ENCODE results near the gene PDILT. TPM values are rescaled to one million over a fixed set of nuclear protein-coding genes. Genes with fewer than 3 reads are reported as not detected.
"Not testable (repeated sequence)": the region's sequence is repeated elsewhere in the genome, so short reads cannot be mapped to it uniquely, and the experiment has no call there.

PDILT gene
- total RNA-seq, 4 donors from 2014 or later, result not detected

GRCh38 chr16:20430948-20431347 lies 26.4 kb upstream of the PDILT start:
- Histone ChIP-seq H3K9me3 (no peaks in the 10 kb centered on the region), H3K4me3 (no peak overlapping the region), H3K4me1 (no peaks in the 10 kb centered on the region), H3K27me3 (no peaks in the 10 kb centered on the region), H3K36me3 (no peaks in the 10 kb centered on the region), H3K27ac (no peak overlapping the region)
- intact Hi-C loops (cut with DNase I; ENCODE audit: low total_unique reads), result no loop called here
- TF ChIP-seq, protein P1, sequence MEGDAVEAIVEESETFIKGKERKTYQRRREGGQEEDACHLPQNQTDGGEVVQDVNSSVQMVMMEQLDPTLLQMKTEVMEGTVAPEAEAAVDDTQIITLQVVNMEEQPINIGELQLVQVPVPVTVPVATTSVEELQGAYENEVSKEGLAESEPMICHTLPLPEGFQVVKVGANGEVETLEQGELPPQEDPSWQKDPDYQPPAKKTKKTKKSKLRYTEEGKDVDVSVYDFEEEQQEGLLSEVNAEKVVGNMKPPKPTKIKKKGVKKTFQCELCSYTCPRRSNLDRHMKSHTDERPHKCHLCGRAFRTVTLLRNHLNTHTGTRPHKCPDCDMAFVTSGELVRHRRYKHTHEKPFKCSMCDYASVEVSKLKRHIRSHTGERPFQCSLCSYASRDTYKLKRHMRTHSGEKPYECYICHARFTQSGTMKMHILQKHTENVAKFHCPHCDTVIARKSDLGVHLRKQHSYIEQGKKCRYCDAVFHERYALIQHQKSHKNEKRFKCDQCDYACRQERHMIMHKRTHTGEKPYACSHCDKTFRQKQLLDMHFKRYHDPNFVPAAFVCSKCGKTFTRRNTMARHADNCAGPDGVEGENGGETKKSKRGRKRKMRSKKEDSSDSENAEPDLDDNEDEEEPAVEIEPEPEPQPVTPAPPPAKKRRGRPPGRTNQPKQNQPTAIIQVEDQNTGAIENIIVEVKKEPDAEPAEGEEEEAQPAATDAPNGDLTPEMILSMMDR (IDR thresholded peaks at IDR 0.05), result no peak
- TF ChIP-seq POLR2A (IDR thresholded peaks at IDR 0.05), result no peak
- DNase-seq, result no peak

DNA sequence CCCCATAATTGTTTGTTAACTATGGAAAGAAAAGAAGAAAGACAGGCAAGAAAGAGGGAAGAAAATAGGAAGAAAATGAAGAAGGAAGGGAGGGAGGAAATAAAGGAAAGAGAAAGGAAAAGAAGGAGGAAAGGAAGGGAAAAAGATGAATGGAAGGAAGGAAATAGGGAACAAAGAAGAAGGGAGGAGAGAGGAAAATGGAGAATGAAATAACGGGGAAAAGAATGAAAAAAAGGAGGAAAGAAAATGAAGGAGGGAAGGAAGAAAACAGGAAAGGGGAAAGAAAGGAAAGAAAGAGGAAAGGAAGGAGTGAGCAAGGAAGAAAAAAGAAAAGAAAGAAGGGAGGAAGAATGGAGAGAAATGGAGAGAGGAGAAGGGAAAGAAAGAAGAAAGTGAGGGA lies 25.9 kb upstream of the PDILT start:
- H3K9me3 ChIP-seq; H3K4me1 ChIP-seq; H3K27me3 ChIP-seq; intact Hi-C loops (cut with DNase I; ENCODE audit: low total_unique reads); DNase-seq; H3K4me3 ChIP-seq; H3K36me3 ChIP-seq; H3K27ac ChIP-seq: not testable (repeated sequence)

GRCh38 chr16:20429499-20429898 lies 25.0 kb upstream of the PDILT start:
- intact Hi-C loops (cut with DNase I; ENCODE audit: low total_unique reads); H3K4me1 ChIP-seq; H3K27ac ChIP-seq; H3K4me3 ChIP-seq; H3K36me3 ChIP-seq; H3K9me3 ChIP-seq; DNase-seq; H3K27me3 ChIP-seq: not testable (repeated sequence)

- H3K36me3 ChIP-seq; intact Hi-C loops (cut with DNase I; ENCODE audit: low total_unique reads); H3K4me3 ChIP-seq; DNase-seq; H3K4me1 ChIP-seq; H3K27me3 ChIP-seq; H3K9me3 ChIP-seq; H3K27ac ChIP-seq: not testable (repeated sequence)
These were observed 22.9 kb upstream of the PDILT start for GRCh38 chr16:20427401-20427797.

DNA sequence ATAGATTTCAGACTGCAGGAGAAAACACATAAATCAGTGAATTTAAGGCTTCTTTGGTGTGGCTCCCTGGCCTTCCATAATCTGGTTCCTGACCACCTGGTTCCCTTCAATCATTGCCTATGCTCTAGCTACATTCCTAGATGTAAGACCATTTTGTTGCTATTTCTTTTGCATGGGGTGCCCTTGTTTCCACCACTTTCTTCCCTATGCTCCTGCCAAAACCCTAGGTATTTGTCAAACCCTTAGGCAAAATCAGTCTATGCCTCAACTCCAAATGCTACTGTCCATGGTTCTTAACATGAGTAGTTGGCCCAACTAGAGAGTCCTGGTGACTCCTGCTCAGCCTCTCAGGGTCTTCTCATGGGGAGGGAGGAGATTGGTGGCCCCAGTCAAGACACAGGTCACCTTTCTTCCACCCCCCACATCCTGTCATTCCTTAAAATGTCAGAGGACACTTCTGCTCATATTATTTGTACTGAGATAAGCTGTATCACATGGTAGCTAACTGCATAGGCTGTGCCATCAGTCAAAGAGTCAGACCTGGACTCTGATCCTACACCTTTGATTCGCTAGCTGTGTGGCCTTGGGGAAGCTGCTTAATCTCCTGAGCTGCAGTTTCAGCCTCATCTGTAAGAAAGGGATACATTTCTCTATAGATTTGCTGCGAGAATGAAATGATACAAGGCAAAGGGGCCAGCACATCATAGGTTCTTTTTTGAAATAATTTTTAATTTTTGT lies 19.8 kb upstream of the PDILT start:
- intact Hi-C loops (cut with DNase I; ENCODE audit: low total_unique reads), result no loop called here
- Histone ChIP-seq H3K4me3 (no peak overlapping the region), H3K9me3 (no peaks in the 10 kb centered on the region), H3K4me1 (no peaks in the 10 kb centered on the region), H3K27ac (no peak overlapping the region), H3K36me3 (no peaks in the 10 kb centered on the region), H3K27me3 (no peaks in the 10 kb centered on the region)
- TF ChIP-seq, protein P1 (IDR thresholded peaks at IDR 0.05), result no peak
- no peak for TF ChIP-seq POLR2A (IDR thresholded peaks at IDR 0.05)
- DNase-seq, result no peak

DNA sequence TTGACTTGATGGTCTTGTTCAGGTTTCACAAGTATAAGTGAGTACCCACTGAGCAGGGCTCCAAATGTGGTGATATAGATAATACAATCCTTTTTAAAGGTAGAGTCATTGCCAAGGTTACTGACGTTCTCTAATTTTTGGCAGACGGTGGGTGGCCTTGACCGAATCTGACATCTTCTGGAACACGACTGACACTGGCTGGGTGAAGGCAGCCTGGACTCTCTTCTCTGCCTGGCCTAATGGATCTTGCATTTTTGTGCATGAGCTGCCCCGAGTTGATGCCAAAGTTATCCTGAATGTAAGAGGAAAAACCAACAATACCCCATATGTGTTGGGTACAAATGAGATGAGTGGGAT lies 19.2 kb upstream of the PDILT start:
- H3K9me3 ChIP-seq; intact Hi-C loops (cut with DNase I; ENCODE audit: low total_unique reads); DNase-seq: not testable (repeated sequence)

GRCh38 chr16:20421748-20422147 lies 17.2 kb upstream of the PDILT start:
- H3K27ac ChIP-seq; H3K36me3 ChIP-seq; H3K4me3 ChIP-seq; H3K27me3 ChIP-seq; intact Hi-C loops (cut with DNase I; ENCODE audit: low total_unique reads); H3K4me1 ChIP-seq; H3K9me3 ChIP-seq; DNase-seq: not testable (repeated sequence)

More for the DNA sequence above, 19.2 kb upstream of the PDILT start:
- H3K4me3 ChIP-seq, H3K4me1 ChIP-seq, H3K27me3 ChIP-seq, H3K27ac ChIP-seq, H3K36me3 ChIP-seq: not testable (repeated sequence)

GRCh38 chr16:20419093-20419492 lies 14.6 kb upstream of the PDILT start:
- H3K9me3 ChIP-seq; H3K27ac ChIP-seq; DNase-seq; H3K27me3 ChIP-seq; H3K4me1 ChIP-seq; H3K4me3 ChIP-seq; intact Hi-C loops (cut with DNase I; ENCODE audit: low total_unique reads); H3K36me3 ChIP-seq: not testable (repeated sequence)

All from uterus (tissue), 4 donors.